Measurements from ENCODE around the gene PDGFRB. TPM values are rescaled to one million over a fixed set of nuclear protein-coding genes. Genes with fewer than 3 reads are reported as not detected.

The PDGFRB gene
- polyA plus RNA-seq, 1 donor from 2014 or later: not detected

GRCh38 chr5:150186897-150187296, 31.3 kb upstream of the PDGFRB start:
- H3K27me3 ChIP-seq (ENCODE audit: insufficient read depth, low read depth, low read length): peaks cover 34% of the 10 kb centered on the region
- H3K36me3 ChIP-seq (ENCODE audit: insufficient read depth, low read length): no peaks in the 10 kb centered on the region
- TF ChIP-seq CTCF (IDR thresholded peaks at IDR 0.05; ENCODE audit: poor library complexity, severe bottlenecking) (no peak), TAF1 (IDR thresholded peaks at IDR 0.05; ENCODE audit: low read depth) (no peak), EZH2 (IDR thresholded peaks at IDR 0.05; ENCODE audit: borderline replicate concordance, insufficient read depth, low read length, poor library complexity, severe bottlenecking) (no peak), POLR2AphosphoS5 (IDR thresholded peaks at IDR 0.05) (no peak), SMC3 (conservative IDR thresholded peaks at IDR 0.05; ENCODE audit: poor library complexity) (no peak), MXI1 (conservative IDR thresholded peaks at IDR 0.05; ENCODE audit: poor library complexity, severe bottlenecking) (no peak)
- no peaks in the 10 kb centered on the region for H3F3A ChIP-seq (ENCODE audit: insufficient read depth, low read length, poor library complexity, severe bottlenecking)
- no peak overlapping the region for H2AFZ ChIP-seq (ENCODE audit: low read depth, low read length)
- no peak overlapping the region for H3K27ac ChIP-seq (ENCODE audit: low read length)
- no peak overlapping the region for H3K4me3 ChIP-seq (ENCODE audit: low read length)
- H3K4me2 ChIP-seq (ENCODE audit: low read length): no peak overlapping the region
- H3K9me3 ChIP-seq (ENCODE audit: low read length): no peaks in the 10 kb centered on the region
- no peaks in the 10 kb centered on the region for H3K9me2 ChIP-seq (ENCODE audit: insufficient read depth, low read length)
- no peaks in the 10 kb centered on the region for H4K20me1 ChIP-seq (ENCODE audit: insufficient read depth)
- H3K79me2 ChIP-seq (replicated peaks; ENCODE audit: insufficient read depth, low read length): no peaks in the 10 kb centered on the region
- H3K9ac ChIP-seq (ENCODE audit: low read length): no peak overlapping the region

- no peaks in the 10 kb centered on the region for H3K79me2 ChIP-seq (replicated peaks; ENCODE audit: insufficient read depth, low read length)
- H3K4me2 ChIP-seq (ENCODE audit: low read length): no peak overlapping the region
- no peaks in the 10 kb centered on the region for H3K9me3 ChIP-seq (ENCODE audit: low read length)
- TF ChIP-seq MXI1 (conservative IDR thresholded peaks at IDR 0.05; ENCODE audit: poor library complexity, severe bottlenecking) (no peak), REST (IDR thresholded peaks at IDR 0.05; ENCODE audit: borderline replicate concordance) (no peak), RAD21 (conservative IDR thresholded peaks at IDR 0.05) (no peak), CTCF (IDR thresholded peaks at IDR 0.05; ENCODE audit: poor library complexity, severe bottlenecking) (no peak), POLR2AphosphoS5 (IDR thresholded peaks at IDR 0.05) (no peak), TAF1 (IDR thresholded peaks at IDR 0.05; ENCODE audit: low read depth) (no peak), EZH2 (IDR thresholded peaks at IDR 0.05; ENCODE audit: borderline replicate concordance, insufficient read depth, low read length, poor library complexity, severe bottlenecking) (no peak), EP300 (conservative IDR thresholded peaks at IDR 0.05; ENCODE audit: poor library complexity, severe bottlenecking) (no peak), SMC3 (conservative IDR thresholded peaks at IDR 0.05; ENCODE audit: poor library complexity) (no peak)
- no peak overlapping the region for H2AFZ ChIP-seq (ENCODE audit: low read depth, low read length)
- no peaks in the 10 kb centered on the region for H3F3A ChIP-seq (ENCODE audit: insufficient read depth, low read length, poor library complexity, severe bottlenecking)
- no peaks in the 10 kb centered on the region for H3K36me3 ChIP-seq (ENCODE audit: insufficient read depth, low read length)
- H3K9ac ChIP-seq (ENCODE audit: low read length): no peak overlapping the region
- no peak overlapping the region for H3K27ac ChIP-seq (ENCODE audit: low read length)
- no peaks in the 10 kb centered on the region for H4K20me1 ChIP-seq (ENCODE audit: insufficient read depth)
- H3K9me2 ChIP-seq (ENCODE audit: insufficient read depth, low read length): no peaks in the 10 kb centered on the region
- H3K27me3 ChIP-seq (ENCODE audit: insufficient read depth, low read depth, low read length): peaks cover 34% of the 10 kb centered on the region
- no peak overlapping the region for H3K4me3 ChIP-seq (ENCODE audit: low read length)
Observed at GRCh38 chr5:150186137-150186536, 30.5 kb upstream of the PDGFRB start.

All from neural cell (in vitro differentiated cells).